GM18502 (cell line): Measurements from ENCODE around the gene LRRC56.

Experiments
- ATAC-seq: cut with Tn5 transposase; IDR thresholded peaks from one replicate; pipeline ENCODE4 v1.9.1; 2021; ENCODE audit warnings: mild to moderate bottlenecking; ENCODE audit not compliant: unreplicated experiment, poor library complexity

The LRRC56 gene

DNA sequence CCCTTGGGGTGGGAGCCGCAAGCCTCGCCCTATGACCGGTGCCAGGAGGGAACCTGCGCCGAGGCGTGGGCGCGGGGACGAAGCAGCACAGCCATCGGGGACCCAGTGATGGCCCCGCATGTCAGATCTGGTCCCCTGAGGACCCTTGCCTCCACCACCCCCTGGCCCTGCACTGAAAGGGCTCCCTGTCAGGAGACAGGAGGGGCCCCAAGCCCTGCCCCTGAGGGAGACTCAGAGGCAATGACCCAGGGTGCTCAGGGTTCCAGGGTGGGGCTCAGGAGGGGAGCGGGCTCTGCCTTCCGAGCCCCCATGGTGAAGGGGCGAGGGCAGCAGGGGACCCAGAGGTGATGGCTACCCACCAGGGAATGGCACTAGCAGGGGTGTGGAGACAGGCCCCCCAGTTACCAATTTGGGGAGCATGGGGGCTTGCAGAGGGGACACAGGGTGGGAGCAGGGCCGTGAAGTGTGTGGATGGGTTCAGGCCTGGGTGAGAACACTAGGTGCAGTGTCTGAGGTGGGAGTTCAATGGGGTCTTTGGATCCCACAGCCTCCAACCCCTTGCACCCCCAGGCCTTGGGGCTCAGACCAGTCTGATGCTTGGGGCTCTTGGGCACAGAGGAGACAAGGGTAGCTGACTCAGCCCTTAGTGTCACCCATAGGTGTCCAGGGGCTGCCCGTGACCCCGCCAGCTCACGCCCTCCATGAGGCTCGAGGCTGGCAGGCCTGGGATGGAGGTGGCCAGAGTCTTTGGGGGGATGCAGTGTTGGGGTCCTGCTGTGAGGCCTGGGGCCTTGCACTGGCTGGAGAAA lies 499 bp downstream of the LRRC56 start:
- ATAC-seq, result no peak

DNA sequence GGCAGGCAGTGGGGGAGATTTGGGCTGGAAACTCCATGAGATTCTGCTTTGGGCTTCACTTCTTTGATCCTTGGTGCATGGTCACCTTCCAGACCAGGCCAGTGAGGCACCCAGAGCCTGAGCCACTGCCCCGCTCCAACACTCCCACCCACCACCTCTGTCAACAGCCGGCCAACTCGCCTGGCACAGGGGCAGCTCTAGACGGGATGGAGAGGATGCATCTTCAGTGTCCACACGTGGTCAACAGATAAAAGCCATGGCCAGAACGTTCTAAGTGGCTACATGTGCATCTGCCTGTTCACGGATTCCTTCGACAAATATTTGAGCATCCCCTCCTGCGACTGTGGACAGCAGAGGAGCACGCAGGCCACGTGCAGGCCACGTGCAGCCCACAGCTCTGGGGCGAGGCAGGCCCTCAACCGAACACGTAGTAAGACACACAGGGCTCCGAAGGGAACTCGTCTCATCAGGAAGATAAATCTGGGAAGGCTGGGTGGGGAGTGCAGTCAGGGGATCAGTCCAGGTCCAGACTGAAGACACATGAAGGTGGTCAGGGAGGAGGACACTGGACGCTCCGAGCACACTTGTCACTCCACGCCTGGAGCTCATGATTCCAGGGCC lies 1.2 kb downstream of the LRRC56 start:
- ATAC-seq, result no peak

DNA sequence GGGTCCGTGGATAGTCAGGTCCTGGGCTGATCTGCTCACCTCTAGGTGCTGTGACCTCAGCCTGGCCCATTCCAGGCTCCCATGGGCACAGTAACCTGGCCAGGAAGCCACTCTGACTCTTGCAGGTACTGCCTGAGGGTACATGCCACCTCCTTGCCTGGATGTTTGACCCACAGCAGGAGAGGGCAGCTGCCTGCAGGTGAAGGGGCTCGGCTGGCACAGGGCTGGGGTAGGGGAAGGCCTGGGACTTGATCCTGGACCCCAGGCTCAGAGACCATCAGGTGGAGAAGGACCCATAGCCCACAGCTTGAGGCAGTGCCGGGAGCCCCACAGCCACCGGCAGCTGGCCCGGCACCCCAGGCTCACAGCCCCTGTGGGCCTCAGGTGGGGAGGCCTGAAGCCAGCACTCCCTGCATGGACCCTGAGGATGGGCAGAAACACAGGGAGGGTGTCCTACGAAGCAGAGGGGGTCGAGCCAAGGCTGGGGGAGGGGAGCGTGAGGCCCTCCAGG lies 2.7 kb downstream of the LRRC56 start:
- ATAC-seq, result no peak

DNA sequence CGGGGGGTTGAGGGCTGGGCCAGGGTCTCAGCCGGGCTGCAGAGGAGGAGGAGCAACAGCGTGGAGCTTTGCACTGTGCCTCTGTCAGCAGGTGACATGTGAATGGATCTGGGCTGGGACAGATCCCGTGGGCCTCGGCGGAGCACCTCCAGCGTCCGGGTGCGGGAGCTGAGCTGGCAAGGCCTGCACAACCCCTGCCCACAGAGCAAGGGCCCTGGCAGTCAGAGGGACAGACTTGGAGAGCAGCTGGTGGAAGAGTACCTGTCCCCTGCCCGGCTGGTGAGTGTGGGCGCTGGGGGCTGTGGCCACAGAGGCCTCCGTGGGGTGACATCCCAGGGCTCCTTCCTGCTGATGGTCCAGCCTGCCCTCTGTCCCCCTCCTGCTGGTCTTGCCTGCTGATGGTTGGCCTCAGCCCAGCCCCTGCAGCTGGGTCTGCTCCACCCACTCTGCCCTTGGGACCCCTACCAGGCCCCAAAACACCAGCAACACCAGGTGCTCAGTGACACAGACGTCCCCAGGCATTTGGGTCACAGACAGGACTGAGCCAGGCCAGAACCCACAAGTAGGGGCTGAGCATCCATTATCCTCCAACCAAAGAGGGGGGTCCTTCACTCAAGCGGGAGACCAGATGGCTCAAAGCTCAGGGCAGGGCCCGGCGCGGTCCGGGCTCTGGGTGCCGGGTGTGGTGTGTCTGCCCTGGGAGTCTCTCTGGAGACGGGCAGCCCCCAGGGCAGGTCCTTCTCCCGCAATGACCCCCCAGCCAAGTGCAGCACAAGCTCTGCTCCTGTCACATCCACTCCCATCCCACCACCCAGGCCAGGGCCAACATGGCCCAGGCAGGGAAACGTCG lies 3.5 kb downstream of the LRRC56 start:
- no peak for ATAC-seq

DNA sequence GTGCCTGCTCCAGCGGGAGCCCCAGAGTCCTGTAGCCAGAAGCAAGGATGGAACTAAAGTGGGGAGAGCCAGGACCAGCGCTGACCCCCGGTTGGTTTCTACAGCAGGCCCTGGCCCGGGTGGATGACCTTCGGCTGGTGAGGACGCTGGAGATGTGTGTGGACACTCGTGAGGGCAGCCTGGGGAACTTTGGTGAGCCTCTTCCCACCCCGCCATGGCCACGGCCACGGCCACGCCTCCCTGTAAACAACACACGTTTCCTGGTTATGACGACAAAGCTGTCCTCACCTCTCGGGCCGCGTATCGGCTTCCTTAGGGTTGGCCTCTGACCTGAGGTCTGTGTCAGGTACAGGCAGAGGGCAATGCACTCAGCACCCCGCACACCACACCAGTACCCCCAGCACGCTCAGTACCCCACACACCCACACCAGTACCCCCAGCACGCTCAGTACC lies 4.1 kb downstream of the LRRC56 start:
- ATAC-seq, result no peak

DNA sequence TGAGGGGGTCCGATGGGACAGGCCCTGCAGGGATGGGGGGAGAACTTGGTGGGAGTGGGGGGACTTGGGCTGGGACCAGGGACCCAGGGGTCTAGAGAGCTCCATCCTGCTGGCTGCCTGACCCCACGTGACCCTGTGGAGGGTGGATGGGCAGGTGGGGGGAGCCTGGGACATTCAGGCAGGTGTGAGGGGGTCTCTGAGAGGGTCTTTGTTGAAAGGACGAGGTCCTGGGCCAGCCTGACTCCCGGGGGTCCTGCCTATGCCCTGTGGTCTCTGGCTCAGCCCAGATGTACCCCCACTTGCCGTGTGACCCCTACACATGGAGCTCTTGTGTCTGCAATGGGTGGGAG lies 7.5 kb downstream of the LRRC56 start:
- ATAC-seq, result no peak

DNA sequence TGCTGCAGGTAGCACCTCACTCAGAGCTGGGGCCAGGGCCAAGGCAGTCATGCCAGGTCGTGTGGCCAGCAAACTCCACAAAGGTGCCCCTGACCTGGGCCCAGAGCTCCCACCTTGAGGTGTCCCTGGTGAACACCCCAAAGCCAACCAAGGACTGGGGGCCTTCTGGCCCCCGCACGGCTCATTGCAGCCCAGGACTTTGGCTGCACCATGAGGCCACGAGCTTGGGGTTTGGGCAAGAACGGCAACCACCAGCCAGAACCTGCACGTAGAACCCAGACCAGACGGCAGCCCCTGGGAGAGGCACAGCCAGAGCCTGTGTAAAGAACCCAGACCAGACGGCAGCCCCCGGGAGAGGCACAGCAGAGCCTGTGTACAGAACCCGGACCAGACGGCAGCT lies 7.8 kb downstream of the LRRC56 start:
- no peak for ATAC-seq

DNA sequence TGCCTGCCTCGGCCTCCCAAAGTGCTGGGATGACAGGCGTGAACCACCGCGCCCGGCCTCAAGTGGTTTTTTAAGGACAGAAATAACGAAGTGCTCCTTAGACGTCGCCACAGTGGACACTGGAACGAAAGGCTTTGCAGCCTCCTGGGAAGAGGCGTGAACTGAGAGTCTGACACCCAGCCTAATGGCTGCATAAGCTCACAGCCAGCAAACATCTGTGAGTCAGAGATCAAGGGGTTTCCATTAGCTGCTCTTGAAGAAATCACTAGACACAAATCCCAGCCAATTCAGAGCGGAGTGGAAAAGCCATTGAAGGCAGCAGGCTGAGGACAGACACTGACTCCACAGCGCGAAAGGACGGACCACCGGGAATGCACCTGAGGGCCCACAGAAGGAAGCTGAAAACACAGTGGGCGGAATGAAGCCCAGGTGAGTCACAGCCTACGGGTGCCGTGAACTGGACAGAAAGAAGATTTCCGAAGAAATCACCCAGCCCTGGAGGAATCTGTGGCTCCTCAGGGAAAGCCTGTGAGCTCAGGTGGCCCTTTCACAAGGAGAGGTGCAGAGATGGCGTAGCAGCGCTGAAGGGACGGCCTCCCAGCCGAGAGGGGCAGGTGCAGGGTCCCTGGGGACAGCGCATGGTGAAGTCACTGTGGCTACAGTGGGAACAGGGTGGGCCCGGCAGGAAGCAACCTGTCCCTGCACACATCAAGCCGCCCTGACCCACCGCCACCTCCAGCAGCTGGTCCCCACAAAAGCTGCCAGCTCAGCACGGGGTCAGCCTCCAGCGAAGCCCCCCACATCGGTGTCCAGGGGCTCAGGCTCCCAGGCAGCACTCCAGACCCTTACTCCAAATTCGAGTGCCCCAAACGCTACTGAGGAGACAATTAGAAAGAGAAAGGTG lies 11.6 kb downstream of the LRRC56 start:
- ATAC-seq, result no peak

DNA sequence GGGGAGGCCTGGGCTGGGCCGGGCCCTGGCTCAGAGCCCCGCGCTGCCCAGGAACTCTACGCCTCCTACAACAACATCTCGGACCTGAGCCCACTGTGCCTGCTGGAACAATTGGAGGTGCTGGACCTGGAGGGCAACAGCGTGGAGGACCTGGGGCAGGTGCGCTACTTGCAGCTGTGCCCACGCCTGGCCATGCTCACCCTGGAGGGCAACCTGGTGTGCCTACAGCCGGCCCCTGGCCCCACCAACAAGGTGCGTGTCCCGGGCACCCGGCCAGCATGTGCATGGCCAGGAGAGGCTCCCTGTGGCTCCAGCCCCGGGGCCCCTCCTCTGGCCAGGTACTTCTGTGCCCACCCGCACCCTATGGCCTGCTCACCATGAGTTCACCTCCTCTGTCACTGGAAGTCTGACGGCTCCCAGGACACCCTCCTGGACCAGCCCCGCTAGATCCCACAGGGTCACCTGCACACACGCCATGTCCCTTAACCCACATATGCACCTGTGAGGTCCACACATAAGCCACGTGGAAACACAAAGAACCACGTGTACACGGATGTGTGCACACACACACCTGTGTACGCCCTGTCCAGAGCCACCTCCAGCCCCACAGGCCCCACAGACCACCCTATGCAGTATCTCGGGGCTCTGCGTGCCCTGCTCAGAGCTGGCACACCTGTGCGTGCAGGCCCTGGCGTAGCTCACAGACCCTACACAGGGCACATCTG lies 12.9 kb downstream of the LRRC56 start:
- no peak for ATAC-seq

DNA sequence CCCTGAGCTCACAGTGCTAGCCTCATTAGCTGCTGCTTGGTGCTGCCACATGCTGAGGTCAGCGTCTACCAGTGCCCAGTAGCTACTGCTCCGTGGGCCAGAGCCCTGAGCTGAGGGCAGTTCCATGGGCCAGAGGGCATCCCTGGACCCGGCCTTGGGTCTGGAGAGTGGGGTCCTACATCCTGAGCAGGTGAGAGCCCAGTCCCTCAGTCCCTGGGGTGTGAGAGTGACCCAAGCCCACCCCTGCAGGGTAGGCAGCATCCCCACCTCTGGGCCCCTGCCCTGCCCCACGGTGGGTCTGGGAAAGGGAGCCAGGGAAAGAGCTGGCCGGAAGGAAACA lies 13.4 kb downstream of the LRRC56 start:
- ATAC-seq, result no peak

DNA sequence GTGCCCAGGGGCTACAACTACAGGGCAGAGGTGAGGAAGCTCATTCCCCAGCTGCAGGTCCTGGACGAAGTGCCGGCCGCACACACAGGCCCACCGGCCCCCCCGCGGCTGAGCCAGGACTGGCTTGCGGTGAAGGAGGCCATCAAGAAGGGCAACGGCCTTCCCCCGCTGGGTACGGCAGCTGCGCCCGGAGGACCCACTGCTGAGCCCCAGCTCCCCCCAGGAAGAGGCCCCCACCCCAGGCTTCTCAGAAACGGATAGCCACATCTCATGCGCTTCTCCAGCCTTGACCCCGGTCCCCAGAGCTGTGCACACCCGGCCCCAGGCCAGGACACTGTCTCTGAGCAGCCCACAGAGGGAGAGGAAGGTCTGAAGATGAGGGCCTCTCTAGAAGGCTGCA lies 13.8 kb downstream of the LRRC56 start:
- no peak for ATAC-seq

DNA sequence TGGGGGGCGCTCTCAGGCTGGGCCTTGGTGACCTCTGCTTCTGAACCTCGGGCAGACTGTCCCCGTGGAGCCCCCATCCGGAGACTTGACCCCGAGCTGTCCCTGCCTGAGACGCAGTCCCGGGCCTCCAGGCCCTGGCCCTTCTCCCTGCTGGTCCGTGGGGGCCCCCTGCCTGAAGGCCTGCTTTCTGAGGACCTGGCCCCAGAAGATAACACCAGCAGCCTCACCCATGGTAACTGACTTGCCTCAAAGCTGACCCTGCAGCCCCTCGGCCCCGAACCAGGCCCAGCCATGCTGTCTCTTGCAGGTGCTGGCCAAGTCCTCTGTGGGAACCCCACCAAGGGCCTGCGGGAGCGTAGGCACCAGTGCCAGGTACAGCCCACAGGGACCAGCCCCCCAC lies 14.3 kb downstream of the LRRC56 start:
- ATAC-seq, result no peak

DNA sequence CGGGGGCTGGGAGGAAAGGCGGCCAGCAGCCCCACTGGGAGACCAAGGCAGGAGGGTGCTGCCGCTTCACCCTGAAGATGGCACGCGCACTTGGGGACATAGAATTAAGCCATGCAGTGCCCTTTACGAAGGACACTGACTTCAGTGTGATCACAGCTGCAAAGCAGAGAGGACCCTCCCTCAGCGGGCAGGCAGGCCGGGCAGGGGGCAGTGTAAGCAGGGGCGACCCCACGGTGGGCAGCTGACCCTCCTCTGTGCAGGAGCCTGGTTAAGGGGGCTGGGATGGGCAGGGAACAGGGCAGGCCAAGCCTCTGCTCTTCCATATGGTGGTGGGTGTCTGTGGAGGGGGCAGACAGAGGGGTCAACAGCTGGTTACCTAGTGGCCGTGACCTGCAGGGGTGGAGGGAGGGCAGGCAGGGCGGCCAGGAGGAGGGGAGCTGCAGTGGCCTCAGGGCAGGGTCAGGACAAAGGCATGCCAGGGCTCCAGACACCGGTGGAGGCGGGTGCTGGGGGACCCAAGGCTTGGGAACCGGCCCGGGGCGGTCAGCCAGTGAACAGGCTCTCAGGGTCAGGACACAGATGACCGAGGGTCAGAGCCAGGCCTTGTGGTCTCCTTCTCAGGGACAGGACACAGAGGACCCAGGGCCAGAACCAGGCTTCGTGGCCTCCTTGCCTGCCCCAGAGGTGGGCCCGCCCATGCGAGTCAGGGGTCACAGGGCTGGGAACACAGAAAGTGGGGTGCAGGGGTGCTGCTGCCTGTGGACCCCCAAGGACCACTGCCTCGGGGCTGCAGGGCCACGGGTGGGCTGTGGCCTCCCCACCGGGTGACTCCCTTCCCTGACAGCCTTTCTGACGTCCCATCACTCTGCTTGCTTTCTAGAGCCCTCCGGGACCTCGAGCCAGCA lies 16.0 kb downstream of the LRRC56 start:
- no peak for ATAC-seq

DNA sequence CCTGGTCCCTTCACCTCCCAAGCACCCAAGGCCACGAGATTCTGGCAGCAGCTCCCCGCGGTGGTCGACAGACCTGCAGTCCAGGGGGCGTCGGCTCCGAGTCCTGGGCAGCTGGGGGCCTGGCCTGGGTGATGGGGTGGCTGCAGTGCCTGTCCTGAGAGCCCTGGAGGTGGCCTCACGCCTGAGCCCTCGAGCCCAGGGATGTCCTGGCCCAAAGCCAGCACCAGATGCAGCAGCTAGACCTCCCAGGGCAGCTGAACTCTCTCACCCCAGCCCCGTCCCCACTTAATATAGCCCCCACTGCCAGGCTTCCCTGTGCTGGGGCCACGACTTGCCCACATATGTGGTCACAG lies 16.6 kb downstream of the LRRC56 start:
- ATAC-seq, result no peak

DNA sequence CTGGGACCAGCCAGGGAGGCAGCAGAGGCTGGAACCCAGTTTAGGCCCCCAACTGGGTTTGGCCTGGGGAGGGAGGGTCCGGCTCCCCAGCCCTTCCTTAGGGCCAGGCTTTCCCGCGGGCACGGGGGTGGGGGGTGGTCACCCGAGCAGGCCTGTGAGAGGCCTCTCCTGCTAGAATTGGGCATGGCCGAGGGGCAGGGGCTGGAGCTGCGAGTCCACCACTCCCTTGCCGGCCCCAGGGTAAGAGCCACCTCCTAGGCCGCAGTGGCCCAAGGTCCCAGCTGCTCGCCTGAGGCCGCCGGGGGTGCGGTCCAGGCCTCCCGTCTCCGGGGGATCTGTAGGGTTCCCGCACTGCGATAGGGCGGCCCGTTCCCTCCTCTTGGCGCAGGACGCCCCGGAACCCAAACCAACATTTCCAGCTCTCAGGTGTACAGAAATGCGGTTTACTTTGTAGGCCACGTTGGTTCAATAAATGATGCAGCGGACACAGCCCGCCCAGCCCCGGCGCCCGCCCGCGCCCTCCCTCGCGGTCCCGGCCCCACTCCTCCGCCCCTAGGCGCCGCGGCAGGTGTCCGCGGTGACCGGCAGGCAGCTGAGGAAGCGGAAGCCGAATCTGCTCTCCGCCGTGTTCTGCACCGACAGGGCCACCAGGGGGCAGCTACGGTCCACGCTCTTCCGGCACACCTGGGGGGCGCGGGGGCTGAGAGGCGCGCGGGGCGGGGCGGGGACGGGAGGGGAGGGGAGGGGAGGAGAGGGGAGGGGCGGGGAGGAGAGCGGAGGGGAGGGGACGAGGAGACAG lies 17.3 kb downstream of the LRRC56 start:
- no peak for ATAC-seq

DNA sequence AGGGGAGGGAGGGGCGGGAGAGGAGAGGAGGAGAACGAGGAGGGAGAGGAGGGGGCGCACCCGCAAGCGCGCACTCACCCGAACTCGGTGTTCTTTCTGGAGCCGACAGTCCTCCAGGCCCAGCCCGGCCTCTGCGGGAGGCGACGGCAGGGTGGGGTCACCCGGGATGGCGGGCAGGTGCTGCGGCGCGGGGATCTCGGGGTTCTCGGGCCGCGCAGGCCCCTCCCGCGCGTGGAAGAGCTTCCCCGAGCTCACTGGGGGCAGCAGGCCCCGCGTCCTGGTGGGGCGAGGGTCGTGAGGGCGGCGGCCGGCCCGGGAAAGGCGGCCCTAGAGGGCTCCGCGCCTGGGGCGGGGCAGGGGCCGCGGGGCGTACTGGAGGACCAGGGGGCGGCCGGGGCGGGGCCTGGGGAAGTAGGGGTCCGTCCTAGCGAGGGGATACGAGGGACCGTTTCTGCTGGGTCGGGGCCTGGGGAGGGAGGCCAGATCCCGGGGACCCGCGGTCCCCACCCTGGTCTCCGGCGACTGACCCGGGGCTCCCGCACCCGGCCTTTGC lies 18.0 kb downstream of the LRRC56 start:
- ATAC-seq, result no peak
